Panc1 (cell line): Measurements from ENCODE around the gene EXD3. TPM values are rescaled to one million over a fixed set of nuclear protein-coding genes. Genes with fewer than 3 reads are reported as not detected.

Experiments
- ATAC-seq: fragments of 200-7000 bp; cut with Tn5 transposase; 2 replicates; pipeline ENCODE4 v1.9.1; 2020; ENCODE audit warnings: mild to moderate bottlenecking, moderate library complexity
- BruUV-seq: library from RNA; stranded (reverse); fragments of 400-500 nt; replicated peaks from 2 replicates; lab custom pipeline; 2021; lab: Mats Ljungman, UMichigan
- CTCF ChIA-PET: fragments of 300-600 bp; sonication (Branson Sonifier 250); formaldehyde crosslinking; loops from one replicate; lab custom pipeline; 2022; ENCODE audit warnings: antibody characterized with exemption; lab: Charles Lee
- POLR2A ChIA-PET: fragments of 300-600 bp; sonication (Branson Sonifier 250); formaldehyde crosslinking; loops from one replicate; lab custom pipeline; 2022; ENCODE audit warnings: antibody characterized with exemption; lab: Charles Lee
- DNase-seq: peaks from one replicate; pipeline ENCODE4 v3.0.0-alpha.2; 2010; ENCODE audit warnings: low read depth, low spot score
- H3K27ac ChIP-seq: 2 replicates; pipeline ENCODE4 v1.5.1; 2011; ENCODE audit warnings: mild to moderate bottlenecking, low read length, inconsistent platforms
- H3K27me3 ChIP-seq: fragments of 200-500 bp; sonication (Bioruptor generic); 2 replicates; pipeline ENCODE4 v1.6.0; 2014; ENCODE audit warnings: low read length, inconsistent platforms; ENCODE audit not compliant: control insufficient read depth, insufficient read depth
- H3K36me3 ChIP-seq: fragments of 200-500 bp; sonication (Bioruptor generic); 2 replicates; pipeline ENCODE4 v1.5.1; 2014; ENCODE audit warnings: inconsistent platforms, mild to moderate bottlenecking, low read length, moderate library complexity; ENCODE audit not compliant: control insufficient read depth, insufficient read depth
- H3K4me1 ChIP-seq: 2 replicates; pipeline ENCODE4 v1.5.1; 2011; ENCODE audit warnings: inconsistent platforms, mild to moderate bottlenecking, low read length, moderate library complexity; ENCODE audit not compliant: control insufficient read depth, insufficient read depth
- H3K4me3 ChIP-seq, 2 experiments: 2 replicates each; pipeline ENCODE4 v1.5.1; 2011 to 2012; ENCODE audit warnings: low read depth in 2 of 2, low read length in 2 of 2, mild to moderate bottlenecking in 2 of 2, inconsistent platforms in 1 of 2, moderate library complexity in 1 of 2
- H3K9me3 ChIP-seq: fragments of 200-500 bp; sonication (Bioruptor generic); 2 replicates; pipeline ENCODE4 v1.5.1; 2014; ENCODE audit warnings: low read depth, mild to moderate bottlenecking, inconsistent platforms, low read length, moderate library complexity; ENCODE audit not compliant: control insufficient read depth, insufficient read depth
- POLR2AphosphoS5 ChIP-seq: IDR thresholded peaks from 2 replicates; pipeline ENCODE4 v1.6.1; 2012; ENCODE audit warnings: mild to moderate bottlenecking, low read depth, low read length, moderate library complexity
- REST ChIP-seq, 2 experiments: IDR thresholded peaks; 2 replicates each; pipeline ENCODE4 v1.6.1; 2011 to 2012; ENCODE audit warnings: low read depth in 2 of 2, control low read depth in 1 of 2, low read length in 1 of 2, mild to moderate bottlenecking in 1 of 2, moderate library complexity in 1 of 2; ENCODE audit not compliant: insufficient read depth in 1 of 2
- SIN3A ChIP-seq: IDR thresholded peaks from 2 replicates; pipeline ENCODE4 v1.6.1; 2012; ENCODE audit warnings: low read depth, mild to moderate bottlenecking, low read length, moderate library complexity, borderline replicate concordance; ENCODE audit not compliant: insufficient read depth
- TCF7L2 ChIP-seq: IDR thresholded peaks from 2 replicates; pipeline ENCODE4 v1.6.1; 2011; ENCODE audit warnings: mild to moderate bottlenecking, low read depth, low read length, inconsistent platforms
- in situ Hi-C: cut with HindIII; loops from 2 replicates; pipeline ENCODE4 v1.10.0; 2016; ENCODE audit warnings: low sequenced_read_pairs, low pct_unique_long_range_greater_than_20kb
- intact Hi-C: fragments of 100-400 bp; cut with micrococcal nuclease; formaldehyde crosslinking; loops from one replicate; pipeline ENCODE4 v1.10.0; 2022; ENCODE audit not compliant: unreplicated experiment
- total RNA-seq: library from RNA; stranded (reverse); gene quantifications from one replicate; pipeline ENCODE4 v1.2.1, GENCODE V29; 2021; ENCODE audit not compliant: unreplicated experiment
- TF ChIP-seq, protein P1 (sequence below): fragments of 450-650 bp; IDR thresholded peaks from 2 replicates; pipeline ENCODE4 v1.5.1; 2017; ENCODE audit warnings: mild to moderate bottlenecking

Gene EXD3
- total RNA-seq, 1 experiment from 2014 or later: 9.2 TPM

DNA sequence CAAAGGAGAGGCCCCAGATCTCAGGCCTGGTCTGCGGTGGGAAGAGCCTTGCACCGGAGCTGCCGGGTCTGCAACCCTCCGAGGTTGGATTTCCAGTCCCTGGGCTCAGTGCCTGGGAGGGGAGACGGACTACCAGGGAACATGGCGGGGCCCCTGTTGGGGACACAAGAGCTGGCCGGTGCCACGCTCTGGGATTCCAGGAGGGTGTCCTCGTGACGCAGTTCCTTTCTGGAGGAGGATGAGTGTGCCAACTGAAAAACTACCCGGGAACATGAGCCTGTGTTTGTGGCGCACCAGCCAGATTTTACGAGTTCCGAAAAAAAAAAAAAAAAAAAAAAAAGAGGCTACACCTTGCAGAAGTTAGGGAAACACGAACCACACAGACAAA, 129.9 kb downstream of the EXD3 start:
- no peaks in the 10 kb centered on the region for H3K27me3 ChIP-seq
- H3K27ac ChIP-seq: no peak overlapping the region
- no peaks in the 10 kb centered on the region for H3K9me3 ChIP-seq
- intact Hi-C loops: loop anchor here (10.0 kb wide), 1 partner anchor 132 kb away; the partner anchor contains the start of genes EXD3 and NOXA1
- H3K4me1 ChIP-seq: peaks cover 14% of the 10 kb centered on the region
- ATAC-seq: no peak
- H3K36me3 ChIP-seq: no peaks in the 10 kb centered on the region
- CTCF ChIA-PET: interaction anchor here (0.6 kb wide), 1 partner anchor 19 kb away, joined by 4 read pairs; no protein-coding TSS in a partner anchor
- in situ Hi-C loops: no loop called here
- DNase-seq: no peak
- no TSS peak for BruUV-seq
- POLR2A ChIA-PET: interaction anchor here (0.7 kb wide), 1 partner anchor 97 kb away, joined by 11 read pairs; no protein-coding TSS in a partner anchor
- TF ChIP-seq SIN3A: no peak
- H3K4me3 ChIP-seq: no peak overlapping the region

DNA sequence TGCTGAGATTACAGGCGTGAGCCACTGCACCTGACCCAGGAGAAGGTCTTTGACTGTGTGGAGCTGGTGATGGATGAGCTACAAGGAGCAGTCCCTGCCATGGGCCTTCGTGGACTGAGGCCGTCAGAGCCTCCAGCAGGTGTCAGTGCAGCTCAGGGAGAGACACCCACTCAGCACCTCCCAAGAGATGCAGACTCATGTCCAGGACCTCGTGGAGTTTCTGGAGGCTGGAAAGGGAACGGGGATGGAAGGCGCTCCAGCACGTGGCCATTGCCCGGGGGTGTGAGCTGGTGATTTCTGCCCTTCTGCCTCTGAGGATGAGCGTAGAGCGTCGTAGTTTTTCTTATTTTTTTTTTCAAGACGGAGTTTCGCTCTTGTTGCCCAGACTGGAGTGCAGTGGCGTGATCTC, 136.0 kb downstream of the EXD3 start:
- Histone ChIP-seq H3K9me3 (no peaks in the 10 kb centered on the region), H3K27ac (no peak overlapping the region), H3K4me3 (no peak overlapping the region), H3K4me1 (no peaks in the 10 kb centered on the region), H3K27me3 (no peaks in the 10 kb centered on the region), H3K36me3 (no peaks in the 10 kb centered on the region)
- ATAC-seq (peak; percentile 98), DNase-seq (no peak)
- no TSS peak for BruUV-seq
- CTCF ChIA-PET: interaction anchor here (0.6 to 1.2 kb wide), 4 partner anchors 9 to 58 kb away, joined by 3 to 7 read pairs (median 4); partner anchors contain the start of genes NRARP and TOR4A
- in situ Hi-C loops (no loop called here), intact Hi-C loops (no loop called here)
- POLR2A ChIA-PET: interaction anchor here (0.5 kb wide), 1 partner anchor 84 kb away, joined by 3 read pairs; no protein-coding TSS in a partner anchor
- TF ChIP-seq TCF7L2: no peak
- TF ChIP-seq, protein P1, sequence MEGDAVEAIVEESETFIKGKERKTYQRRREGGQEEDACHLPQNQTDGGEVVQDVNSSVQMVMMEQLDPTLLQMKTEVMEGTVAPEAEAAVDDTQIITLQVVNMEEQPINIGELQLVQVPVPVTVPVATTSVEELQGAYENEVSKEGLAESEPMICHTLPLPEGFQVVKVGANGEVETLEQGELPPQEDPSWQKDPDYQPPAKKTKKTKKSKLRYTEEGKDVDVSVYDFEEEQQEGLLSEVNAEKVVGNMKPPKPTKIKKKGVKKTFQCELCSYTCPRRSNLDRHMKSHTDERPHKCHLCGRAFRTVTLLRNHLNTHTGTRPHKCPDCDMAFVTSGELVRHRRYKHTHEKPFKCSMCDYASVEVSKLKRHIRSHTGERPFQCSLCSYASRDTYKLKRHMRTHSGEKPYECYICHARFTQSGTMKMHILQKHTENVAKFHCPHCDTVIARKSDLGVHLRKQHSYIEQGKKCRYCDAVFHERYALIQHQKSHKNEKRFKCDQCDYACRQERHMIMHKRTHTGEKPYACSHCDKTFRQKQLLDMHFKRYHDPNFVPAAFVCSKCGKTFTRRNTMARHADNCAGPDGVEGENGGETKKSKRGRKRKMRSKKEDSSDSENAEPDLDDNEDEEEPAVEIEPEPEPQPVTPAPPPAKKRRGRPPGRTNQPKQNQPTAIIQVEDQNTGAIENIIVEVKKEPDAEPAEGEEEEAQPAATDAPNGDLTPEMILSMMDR: peak; percentile 79
- no peak for TF ChIP-seq REST (IDR thresholded peaks at IDR 0.05; ENCODE audit: insufficient read depth in 1 of 2, low read depth in 2 of 2, low read length in 1 of 2)

DNA sequence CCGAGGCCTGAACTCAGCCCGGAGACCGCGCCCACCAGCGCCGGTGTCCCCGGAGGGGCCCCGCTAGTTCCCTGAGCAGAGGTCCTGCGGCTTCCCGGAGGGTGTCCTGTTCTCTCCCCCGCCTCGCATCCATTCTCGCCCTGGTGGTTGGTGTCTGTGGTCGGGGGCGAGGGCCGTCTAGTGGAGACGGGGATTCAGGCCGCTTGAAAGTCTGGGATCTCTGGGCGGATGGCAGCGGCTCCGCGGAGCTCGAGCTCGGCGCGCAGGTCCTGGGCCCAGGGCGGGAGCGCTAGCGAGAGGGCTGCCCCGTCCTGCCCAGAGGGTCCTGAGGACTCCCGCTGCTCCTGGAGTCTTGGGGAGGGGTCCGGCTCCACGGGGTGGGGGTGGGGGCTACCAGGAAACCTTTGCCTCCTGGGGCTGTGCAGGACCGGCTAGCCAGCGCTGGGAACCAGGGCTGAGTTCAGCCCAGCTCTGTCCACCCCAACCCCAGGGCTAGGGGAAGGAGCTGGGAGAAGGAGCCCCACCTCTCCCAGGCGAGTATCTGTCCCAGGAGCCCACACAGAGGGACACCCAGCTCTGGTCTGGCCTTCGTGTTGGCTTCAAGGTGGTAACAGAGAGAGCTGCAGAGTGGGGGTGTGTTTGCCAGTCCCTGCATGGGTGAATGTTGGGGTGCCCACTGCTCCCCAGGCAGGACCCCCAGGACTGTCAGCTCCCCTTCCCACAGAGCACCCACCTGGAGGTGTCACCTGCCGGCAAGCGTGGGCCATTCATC, 141.4 kb downstream of the EXD3 start:
- ATAC-seq (no peak), DNase-seq (no peak)
- intact Hi-C loops: no loop called here
- Histone ChIP-seq H3K4me3 (no peak overlapping the region), H3K4me1 (peaks cover 6% of the 10 kb centered on the region), H3K27ac (no peak overlapping the region), H3K27me3 (no peaks in the 10 kb centered on the region), H3K36me3 (peaks cover 3% of the 10 kb centered on the region; the same call in 1 of the 2 replicates), H3K9me3 (no peaks in the 10 kb centered on the region)
- ChIA-PET POLR2A (no interaction called here), CTCF (no interaction called here)
- in situ Hi-C loops: no loop called here
- TF ChIP-seq, protein P1: no peak
- no peak for TF ChIP-seq POLR2AphosphoS5
- no peak for TF ChIP-seq REST (IDR thresholded peaks at IDR 0.05; ENCODE audit: insufficient read depth in 1 of 2, low read depth in 2 of 2, low read length in 1 of 2)
- no peak for TF ChIP-seq SIN3A
- no peak for TF ChIP-seq TCF7L2
- no TSS peak for BruUV-seq
